Glomerular visceral epithelial cell (primary cell): ENCODE measurements around the gene SLC30A1.
A peak's percentile ranks its signal among the peaks of the same experiment; 100 is the strongest.
"Not testable (repeated sequence)": the region's sequence is repeated elsewhere in the genome, so short reads cannot be mapped to it uniquely, and the experiment has no call there.

Experiments used
- DNase-seq: peaks from one replicate; pipeline ENCODE4 v3.0.0-alpha.2; 2016; ENCODE audit errors: extremely low spot score

The SLC30A1 gene

DNA sequence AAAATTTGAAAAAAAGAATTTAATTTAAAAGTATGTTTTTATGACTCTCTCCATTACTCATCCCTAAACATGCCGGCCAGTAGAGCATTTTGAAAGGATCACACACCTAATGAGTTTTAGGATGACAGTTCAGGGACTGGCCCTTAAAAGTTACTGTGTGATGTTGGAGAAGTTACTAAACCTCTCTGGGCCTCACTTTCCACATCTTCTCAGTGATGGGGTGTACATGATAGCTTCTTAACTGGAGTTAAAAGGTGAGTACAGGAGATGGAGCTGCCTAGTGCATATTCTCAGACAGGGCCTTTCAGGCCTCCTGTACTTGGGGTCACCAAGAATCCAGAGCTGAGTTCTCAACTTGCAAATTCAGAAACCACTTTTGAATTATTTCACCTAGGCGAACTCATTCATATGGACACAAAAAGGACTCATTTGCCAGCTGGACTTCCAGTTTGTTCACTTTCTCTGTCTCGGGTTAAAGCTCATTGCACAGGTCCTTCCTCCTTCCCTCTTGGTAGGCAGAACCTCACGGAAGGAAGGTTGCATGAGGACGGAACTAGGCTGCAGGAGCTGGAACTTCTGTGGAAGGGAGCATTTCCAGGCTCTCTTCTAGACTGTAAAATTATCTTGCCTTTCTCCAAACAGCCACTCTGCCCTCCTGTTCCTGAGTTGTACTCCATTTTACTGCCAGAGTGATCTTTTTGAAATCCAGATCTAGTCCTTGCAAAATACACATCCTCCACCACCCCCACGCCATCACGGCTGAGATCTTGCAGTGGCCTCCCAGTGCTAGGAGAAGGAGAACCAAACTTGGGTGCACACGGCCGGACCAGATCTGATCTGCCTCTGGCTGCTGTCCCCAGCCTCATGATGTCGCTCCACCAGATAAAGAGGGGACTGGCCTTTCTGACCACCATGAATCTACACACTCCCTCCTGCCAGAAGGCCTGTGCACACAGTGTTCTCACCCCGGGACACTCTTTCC lies 4.3 kb upstream of the SLC30A1 start:
- no peak for DNase-seq

DNA sequence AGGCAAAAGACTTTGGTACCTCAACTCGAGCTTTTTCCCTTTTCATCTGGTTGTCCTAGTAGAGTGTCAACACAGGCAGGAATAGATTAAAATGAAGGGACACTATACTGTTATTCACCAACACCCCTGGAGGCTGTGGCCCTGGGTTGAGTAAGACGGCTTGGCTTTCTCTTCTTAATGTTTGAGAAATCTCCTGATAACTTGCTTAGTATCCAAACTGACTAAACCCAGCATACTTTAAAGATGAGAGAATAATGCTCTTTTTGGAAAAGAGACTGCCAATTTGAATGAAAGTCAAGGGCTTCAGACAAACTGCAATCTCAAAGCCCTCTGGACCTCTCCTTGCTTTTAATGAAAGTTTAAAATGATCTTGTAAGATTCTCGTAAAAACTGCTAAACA lies 2.6 kb upstream of the SLC30A1 start:
- no peak for DNase-seq

DNA sequence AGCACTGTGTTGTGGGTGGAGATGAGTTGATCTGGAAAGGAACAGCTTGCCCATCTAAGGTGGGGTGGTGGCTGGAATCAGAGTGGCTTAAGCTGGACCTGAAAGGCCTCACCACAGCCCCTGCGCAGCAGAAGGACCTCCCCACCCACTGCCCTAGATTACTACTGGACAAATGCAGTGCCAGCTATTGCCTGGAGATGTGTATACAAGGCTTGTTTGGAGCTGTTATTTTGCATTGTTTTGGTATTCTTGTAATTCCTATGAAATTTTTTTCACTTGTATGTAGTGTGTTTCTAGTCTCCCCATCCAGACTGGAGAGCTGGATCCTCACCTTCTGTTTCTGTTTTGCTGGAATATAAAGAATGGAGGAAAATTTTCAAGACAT lies 1.3 kb upstream of the SLC30A1 start:
- no peak for DNase-seq

DNA sequence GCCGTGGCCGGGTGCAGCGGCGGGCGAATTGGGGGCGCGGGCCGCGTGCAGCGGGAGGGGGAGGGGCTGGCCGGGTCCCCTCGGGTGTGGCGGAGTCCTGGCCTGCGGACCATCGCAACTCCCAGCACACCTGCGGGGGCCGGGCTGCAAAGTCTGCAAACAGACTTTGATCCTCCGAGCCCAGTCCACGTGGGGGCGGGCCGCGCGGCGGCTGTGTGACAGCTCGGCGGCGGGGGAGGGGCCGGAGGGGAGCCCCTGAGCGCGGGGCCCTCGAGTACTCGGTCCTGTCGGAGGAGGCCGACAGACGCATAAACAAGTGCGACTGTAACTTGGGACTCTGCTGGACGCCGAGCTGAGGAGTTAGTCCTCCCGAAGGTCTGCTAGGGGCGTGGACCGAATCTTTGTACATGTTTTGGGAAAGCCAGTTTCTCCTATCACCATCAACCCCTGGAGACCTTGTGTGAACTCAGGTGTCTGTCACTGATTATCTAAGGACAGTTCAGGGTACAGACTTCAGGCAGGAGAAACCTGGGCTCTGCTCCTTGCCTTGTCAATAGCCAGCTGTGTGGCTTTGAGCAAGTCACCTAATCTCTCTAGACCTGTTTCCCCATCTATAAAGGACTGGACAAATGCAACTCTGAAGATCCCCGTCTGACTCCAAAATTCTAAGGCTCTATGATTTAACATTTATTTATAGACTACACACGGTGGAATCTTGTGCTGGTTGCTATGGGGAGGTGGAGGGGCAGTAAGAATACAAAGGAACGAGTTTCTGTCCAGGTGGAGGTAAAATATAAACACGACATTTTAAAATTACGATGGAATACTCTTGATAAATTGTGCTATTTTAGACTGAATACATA lies 710 bp upstream of the SLC30A1 start:
- DNase-seq: peak; percentile 61

DNA sequence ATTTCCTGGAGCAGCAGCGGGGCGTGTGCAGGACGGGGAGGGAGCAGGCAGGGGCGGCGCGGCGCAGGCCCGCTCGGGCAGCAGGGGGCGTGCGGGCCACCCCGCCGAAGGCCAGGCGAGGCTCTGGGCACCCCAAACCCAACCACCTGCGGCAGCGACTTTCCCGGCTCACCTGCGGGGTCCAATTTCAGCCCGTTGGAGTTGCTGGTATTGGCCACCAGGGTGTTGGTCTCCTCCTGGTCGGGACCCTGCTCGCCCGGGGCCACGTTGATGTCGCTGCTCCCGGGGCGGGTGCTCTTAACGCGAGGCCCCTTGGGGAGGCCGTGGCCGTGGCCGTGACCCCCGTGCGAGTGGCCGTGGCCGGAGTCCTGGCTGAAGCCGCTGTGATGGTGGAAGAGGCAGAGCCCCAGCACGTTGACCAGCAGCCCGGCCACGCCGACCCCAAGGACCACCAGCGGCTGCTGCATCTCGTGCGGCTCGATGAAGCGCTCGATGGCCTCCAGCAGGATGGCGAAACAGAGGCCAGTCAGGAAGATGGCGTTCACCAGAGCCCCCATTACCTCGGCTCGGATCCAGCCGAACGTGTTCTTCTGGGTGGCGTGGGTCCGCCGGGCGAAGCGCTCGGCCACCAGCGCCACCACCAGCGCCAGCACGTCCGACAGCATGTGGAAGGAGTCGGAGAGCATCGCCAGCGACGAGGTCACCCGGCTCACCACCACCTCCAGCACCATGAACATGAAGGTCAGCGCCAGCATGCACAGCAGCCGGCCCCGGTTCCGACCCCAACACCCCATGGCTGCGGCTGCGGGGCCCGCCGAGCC lies 932 bp downstream of the SLC30A1 start:
- DNase-seq: peak; percentile 75

DNA sequence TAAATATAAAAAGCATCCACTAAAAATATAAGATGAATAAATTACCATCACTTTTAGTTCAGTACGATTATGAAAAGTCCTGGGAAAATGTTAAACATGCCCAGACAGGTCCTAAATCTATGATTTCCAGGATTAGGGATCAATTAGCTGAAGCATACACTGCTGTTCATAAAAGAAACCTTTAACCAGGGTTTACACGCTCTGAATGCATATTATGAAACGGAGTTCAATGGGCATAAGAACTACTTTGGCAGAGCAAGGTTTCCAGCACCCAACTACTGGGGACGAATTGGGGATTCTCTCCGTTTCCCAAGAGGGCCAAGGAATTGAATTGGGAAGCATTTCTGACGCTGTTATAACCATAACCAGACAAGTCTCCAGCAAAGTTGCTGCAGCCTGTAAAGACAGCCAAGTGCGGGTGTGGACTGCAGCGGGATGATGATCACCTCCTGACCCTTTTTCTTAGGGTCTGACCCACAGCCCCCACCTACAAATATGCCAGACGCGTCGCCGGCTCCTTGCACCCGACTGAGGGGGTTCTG lies 1.6 kb downstream of the SLC30A1 start:
- DNase-seq: no peak

DNA sequence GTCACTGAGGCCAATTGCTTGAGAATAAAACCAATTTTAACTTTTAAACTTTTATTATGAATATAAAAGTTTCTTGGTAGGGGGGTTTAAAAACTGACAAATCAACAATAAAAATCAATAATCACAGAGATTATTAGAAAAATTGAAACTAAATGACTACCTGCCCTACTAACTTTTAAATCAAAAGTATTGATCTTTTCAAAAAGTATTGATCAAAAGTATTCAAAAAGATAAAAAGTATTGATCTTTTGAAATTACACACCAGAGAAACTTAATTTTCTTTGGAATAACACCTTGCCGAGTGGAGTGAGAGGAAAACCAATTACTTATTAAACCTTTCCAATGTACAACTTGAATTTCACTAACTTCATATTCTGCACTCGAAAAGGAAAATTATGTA lies 2.2 kb downstream of the SLC30A1 start:
- DNase-seq: no peak

DNA sequence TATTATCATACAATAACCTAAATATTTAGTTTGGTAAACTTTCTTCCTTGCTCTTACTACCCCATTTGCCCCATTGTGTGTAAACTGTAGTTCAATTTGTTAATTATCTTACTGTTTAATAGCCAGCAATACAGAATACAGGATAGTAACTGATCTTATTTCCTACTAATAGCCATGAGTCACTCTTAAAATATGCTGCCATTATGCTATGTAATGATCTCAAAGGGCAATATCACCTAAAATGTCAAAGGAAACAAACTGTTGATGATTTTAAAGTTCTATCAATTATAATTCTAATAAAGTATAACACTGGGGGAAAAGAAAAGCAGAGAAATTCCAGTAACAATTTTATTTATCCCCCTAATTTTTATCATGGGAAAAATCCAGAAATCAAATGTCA lies 4.3 kb downstream of the SLC30A1 start:
- no peak for DNase-seq

DNA sequence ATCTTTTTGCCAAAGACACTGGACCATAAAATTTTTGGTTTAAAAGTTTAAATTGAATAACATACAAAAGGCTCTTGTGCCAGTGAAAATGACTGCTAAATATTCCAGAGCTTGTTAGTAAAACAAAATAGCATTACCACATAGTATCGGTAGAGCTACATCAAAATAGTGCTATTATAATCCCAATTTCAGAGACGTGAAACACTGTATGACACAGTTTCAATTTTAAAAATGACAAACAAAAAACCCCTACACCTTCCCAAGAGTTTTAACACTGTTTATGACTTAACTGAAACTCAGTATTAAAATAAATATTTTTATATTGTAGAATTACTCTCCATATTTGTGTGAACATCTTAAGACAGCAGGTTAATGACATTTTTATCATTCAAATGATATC lies 7.0 kb downstream of the SLC30A1 start:
- no peak for DNase-seq

DNA sequence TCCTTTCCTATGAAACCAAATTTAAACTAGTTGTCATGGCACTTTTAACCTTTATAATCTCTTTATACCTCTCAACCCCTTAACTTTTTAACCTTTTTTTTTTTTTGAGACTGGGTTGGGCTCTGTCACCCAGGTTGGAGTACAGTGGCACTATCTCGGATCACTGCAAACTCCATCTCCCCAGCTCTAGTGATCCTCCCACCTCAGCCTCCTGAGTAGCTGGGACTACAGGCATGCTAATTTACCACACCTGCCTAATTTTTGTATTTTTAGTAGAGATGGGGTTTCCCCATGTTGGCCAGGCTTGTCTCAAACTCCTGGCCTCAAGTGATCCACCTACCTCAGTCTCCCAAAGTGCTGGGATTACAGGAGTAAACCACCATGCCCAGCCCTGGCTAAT lies 8.6 kb downstream of the SLC30A1 start:
- DNase-seq: not testable (repeated sequence)

DNA sequence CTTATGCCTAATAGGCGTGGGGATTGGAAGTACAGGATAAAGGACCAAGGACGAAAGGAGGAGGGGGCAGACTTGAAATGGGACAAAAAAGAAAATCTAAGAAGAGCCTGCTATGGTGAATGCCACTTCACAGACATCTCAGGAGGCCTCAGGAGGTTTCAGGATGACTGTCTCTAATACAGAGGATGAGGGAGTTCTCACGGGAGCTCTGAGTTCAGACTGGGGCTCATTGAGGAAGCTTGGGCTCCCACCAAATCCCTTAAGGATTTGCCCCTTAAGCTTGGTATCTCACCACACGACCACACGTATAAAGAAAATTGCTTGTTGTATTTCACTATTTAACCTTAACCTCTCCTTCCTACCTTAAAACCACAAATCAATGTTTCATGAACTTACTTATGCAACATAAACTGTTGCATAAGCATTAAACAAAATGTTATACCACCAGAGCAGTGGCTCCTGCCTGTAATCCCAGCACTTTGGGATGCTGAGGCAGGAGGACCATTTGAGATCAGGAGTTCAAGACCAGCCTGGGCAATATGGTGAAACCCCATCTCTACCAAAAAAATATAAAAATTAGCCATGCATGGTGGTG lies 12.4 kb downstream of the SLC30A1 start:
- no peak for DNase-seq

DNA sequence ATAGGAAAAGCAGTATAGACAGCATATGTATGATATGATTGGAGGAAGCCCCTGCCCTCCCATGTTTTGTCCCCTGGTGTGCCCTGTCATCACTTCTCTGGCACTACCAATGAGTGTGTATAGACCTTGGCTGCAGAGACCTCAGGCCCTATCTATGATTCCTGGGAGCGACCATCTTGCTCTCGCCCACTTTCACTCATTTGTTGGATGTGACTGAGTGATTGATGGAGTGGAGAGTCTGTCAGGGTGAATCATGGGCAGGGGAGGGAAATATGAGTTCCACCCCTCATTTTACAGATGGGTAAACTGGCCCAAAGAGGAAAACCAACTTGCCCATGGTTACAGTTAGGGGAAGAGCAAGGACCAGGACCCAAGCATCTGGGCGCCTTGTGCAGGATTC lies 14.9 kb downstream of the SLC30A1 start:
- no peak for DNase-seq

DNA sequence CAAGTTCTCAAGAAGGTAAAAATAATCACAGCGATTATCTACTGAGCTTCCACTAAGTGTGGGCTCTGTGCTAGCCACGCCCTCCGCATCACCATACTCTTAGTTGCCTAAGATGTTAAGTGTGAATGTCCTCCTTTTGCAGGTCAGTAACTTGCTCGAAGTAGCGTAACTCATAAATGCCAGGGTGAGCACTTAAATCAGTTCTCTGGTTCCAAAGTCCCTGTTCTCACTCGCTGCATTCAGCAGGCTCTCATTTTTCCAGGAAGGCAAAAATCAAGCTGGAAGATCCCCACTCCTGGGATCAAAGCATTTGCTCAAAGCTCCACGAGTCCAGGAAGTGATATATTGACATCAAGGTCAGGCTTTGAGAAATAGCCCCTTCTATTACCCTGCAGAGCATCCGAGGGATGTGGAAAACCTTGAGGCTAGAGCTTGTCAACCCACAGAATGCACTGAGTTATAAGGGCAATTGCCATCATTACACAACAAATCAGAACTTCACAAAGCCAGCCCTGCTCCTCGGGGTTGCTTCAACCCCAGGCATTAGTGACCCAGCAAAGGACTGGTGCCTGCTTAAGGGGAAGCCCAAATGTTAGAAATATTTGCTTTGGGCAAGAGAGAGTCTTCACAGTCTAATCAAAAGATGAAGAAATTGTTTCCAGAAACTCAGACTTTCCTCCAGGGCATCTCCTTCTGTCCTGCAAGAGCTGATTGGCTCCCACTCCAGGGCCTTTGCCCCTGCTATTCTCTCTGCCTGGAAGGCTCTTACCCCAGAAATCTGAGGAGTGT lies 19.5 kb downstream of the SLC30A1 start:
- no peak for DNase-seq

DNA sequence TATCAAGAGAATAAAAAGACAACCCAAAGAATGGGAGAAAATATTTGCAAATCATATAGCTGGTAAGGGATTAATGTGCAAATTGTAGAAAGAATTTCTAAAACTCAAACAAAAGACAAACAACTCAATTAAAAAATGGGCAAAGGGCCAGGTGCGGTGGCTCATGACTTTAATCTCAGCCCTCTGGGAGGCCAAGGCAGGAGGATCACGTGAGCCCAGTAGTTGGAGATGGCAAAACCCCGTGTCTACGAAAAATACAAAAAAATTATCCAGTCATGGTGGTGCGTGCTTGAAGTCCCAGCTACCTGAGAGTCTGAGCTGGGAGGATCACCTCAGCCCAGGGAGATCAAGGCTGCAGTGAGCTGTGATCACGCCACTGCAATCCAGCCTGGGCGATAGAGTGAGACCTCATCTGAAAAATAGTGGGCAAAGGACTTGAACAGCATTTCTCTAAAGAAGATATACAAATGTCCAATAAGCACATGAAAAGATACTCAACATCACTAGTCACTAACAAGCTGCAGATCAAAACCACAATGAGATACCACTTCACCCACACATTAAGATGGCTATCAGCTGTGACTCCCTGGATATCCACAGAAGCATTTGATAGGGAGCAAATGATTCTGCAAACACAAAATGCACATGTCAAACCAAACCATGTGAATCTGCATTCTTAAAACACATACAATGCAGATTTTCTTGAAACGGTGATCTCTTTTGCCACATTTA lies 20.9 kb downstream of the SLC30A1 start:
- no peak for DNase-seq

DNA sequence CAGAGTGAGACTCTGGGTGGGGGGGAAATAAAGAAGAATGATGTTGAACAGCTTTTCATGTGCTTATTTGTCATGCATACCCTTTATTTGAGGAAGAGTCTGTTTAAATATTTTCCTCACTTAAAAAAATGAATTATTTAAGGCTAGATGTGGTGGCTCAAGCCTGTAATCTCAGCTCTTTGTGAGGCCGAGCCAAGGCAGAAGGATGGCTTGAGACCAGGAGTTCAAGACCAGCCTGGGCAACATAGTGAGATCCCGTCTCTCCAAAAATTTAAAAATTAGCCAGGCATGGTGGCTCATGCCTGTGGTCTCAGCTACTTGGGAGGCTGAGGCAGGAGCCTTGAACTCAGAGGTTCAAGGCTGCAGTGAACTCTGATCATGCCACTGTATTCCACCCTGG lies 25.4 kb downstream of the SLC30A1 start:
- DNase-seq: no peak

DNA sequence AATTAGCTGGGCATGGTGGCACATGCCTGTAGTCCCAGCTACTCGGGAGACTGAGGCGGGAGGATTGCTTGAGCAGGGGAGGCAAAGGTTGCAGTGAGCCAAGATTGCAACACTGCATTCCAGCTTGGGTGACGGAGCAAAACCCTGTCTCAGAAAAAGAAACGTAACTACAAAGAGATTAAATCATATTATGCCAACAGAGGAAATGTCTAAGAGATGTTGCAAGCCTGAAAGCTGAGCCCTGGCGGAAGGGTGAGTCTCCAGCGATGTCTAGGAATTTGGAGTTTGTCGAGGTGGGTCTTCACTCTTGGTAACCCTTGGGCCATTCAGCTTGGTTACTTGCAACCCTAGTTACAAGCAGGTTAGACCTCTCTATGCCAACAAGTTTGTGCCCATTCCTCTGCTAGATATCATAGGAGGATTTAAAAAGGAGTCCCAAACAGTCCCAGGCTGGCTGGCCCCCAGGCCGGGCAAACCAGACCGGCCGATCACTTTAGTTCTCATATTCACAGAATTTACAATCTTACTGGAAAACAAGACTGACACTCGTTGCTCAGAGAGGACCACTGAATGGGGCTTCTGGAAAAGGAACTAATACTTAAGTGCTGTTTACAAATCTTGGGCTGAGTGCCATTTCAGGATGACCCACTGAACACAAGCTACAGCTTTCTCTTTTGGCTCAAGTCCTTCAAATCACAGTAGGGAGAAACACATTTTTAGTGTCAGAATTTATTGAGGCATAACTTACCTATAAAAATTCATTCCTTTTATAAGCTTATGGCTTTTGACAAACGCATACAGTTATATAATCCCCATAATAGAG lies 27.1 kb downstream of the SLC30A1 start:
- DNase-seq: peak; percentile 3

DNA sequence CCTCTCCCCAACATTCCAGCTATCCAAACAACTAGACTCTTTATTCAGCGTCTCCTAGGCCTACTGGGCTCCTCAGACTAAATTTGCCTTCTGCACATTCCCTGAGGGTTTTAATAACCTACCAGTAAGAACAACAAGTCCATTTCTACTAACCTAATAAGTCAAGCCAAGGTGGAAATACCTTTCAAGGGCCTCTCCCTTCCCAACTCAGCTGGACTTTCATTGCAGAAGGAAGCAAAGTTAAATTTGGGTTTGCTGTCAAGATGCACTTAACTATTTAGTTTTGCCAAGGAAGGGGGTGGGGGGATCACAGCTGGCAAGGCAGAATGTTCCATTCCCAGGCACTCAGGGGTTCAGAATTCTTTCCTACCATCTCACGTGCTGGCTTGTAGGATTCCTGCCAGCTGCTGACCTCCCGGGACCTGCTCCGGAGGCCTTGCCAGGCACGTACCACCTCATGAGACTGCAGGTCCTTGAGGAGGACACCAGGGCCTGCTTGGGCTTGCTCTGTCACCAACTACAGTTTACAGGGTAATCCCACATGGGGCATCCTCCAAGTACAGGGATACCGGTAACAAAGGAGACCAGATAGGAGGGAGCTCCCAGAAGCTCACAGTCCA lies 29.8 kb downstream of the SLC30A1 start:
- no peak for DNase-seq

DNA sequence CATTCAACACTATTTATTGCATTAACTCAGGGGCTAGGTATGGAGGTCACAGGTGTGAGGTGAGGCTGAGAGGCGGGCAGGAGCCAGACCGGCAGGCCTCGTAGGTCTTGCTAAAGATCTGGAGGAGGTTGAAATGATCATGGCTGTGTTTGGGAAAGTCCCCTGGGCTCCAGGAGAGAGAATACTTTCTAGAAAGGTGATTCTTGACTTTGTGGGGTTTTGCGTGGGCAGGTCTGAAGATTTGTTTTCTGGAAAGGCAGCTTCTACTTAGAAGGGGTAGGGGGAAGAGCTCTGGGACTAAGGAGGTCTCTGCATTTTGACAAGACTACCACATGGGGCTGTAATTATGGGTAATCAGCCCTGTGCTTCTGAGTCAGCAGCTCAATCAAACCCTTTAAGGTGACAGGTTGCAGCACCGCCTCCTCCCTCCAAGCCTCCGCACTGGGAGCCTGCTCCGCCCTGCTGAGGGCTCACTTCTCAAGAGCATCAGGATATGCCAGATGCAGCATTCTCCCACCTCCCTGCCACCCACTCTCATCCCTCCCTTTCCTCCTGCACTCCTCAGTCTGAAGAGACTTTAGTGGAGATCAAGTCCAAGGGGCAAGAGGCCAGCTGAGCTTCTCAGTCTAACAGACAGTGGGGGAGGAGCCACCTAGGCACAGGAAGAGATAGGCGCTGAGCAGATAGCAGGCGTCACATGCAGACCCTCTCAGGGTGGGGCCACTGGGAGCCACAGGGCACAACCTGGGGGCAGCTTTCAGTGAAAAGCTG lies 30.5 kb downstream of the SLC30A1 start:
- DNase-seq: no peak
